AG20443 (cell line): ENCODE measurements around the gene TMF1.
A peak's percentile ranks its signal among the peaks of the same experiment; 100 is the strongest.

Experiments used
- DNase-seq: peaks from one replicate; pipeline ENCODE4 v3.0.0; 2012; ENCODE audit warnings: low spot score, mixed read lengths

Gene TMF1

DNA sequence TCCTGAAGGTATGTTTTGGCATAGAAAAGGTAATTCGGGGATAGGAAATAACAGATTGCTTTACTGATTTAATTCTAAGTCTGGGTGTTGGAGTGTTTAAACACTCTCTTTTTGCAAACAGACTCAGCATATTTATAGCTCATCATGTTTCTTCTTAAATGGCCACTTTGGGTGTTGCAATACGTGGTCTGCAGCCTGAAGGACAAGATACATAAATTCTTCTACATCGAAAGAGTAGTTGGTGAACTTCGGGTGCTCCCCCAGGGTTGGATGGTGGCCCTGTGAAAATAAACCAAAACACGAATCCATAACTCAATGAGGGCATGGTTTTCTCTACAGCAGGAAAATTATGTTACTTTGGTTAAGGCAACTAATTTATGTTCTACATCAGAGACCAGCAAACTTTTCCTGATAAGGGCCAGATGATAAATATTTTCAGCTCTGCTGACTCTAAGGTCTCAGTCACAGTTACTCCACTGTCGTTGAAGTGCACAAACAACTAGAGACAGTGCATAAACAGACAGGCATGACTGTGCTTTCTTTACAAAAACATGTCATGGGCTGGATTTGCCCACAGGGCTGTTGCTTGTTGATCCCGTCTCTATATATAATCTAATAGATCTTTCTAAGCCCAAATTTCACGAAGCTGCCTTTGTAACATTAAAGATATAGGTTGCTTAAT lies 74.5 kb downstream of the TMF1 start:
- DNase-seq = no peak

DNA sequence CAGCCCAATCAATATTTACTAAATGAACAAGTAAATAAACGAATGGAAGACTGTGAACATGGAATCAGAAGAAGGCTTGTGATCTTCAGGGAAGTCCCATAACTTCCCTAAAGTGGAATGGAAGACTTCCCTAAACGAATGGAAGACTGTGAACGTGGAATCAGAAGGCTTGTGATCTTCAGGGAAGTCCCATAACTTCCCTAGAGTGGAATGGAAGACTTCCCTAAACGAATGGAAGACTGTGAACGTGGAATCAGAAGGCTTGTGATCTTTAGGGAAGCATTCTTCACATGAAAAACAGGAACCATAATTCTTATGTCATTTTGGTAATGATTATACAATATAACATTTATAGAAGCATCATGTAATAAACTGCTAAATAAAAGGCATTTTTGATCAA lies 77.4 kb downstream of the TMF1 start:
- DNase-seq = no peak

GRCh38 chr3:68973639-68974038 lies 78.5 kb downstream of the TMF1 start:
- DNase-seq = no peak

DNA sequence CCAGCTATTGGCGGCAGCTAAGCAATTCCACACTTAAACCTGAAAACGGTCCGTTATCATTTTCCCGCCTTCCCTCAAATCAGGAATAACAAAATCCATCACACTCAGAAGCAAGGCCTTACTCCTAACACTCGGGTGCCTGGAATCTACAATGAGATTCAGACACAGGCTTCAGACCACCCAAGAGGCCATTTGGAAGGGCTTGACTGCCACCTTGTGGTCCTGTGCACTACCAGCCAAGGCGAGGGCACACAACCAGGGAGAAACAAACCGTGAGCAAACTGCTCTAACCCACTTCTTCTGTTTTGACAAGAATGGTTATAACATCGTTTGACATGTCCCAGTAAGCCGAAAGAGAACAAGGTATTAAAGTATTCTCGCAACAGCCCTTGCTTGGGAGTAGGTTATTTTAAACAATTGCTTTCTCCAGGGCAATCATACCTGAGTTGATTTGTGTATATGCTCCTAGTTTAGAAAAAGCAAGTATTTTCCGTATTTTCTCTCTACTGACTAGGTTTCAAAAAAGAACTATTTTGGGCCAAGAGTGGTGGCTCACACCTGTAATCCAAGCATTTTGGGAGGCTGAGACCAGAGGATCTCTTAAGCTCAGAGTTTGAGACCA lies 79.7 kb downstream of the TMF1 start:
- DNase-seq = peak; percentile 72
